ENCODE results near the gene GYG2.
"Not testable (repeated sequence)": the region's sequence is repeated elsewhere in the genome, so short reads cannot be mapped to it uniquely, and the experiment has no call there.

GYG2 gene

GRCh38 chrX:2804106-2804843 lies 24.5 kb upstream of the GYG2 start:
- not testable (repeated sequence) for H3K4me1 ChIP-seq; H3K27ac ChIP-seq; H3K9ac ChIP-seq; H3K79me2 ChIP-seq; H3K9me3 ChIP-seq (ENCODE audit: control insufficient read depth, low read length); H3K27me3 ChIP-seq (ENCODE audit: control insufficient read depth, insufficient read depth, low read length); H3K36me3 ChIP-seq (ENCODE audit: control insufficient read depth, insufficient read depth, low read length); H3K4me2 ChIP-seq (ENCODE audit: low read length); H2AFZ ChIP-seq; H3K4me3 ChIP-seq (ENCODE audit: low read depth, low read length)

- not testable (repeated sequence) for H3K4me1 ChIP-seq; H3K79me2 ChIP-seq; H3K36me3 ChIP-seq (ENCODE audit: control insufficient read depth, insufficient read depth, low read length); H2AFZ ChIP-seq; H3K9me3 ChIP-seq (ENCODE audit: control insufficient read depth, low read length); H3K4me3 ChIP-seq (ENCODE audit: low read depth, low read length); H3K27ac ChIP-seq; H3K9ac ChIP-seq; H3K27me3 ChIP-seq (ENCODE audit: control insufficient read depth, insufficient read depth, low read length); H3K4me2 ChIP-seq (ENCODE audit: low read length)
These were observed 23.9 kb upstream of the GYG2 start for GRCh38 chrX:2804858-2805257.

GRCh38 chrX:2811271-2811670 lies 17.5 kb upstream of the GYG2 start:
- H3K9ac ChIP-seq = no peak overlapping the region
- no peak overlapping the region for H3K4me3 ChIP-seq (ENCODE audit: low read depth, low read length)
- no peak overlapping the region for H3K27ac ChIP-seq
- H3K36me3 ChIP-seq (ENCODE audit: control insufficient read depth, insufficient read depth, low read length) = no peaks in the 10 kb centered on the region
- H3K79me2 ChIP-seq = no peaks in the 10 kb centered on the region
- no peaks in the 10 kb centered on the region for H3K27me3 ChIP-seq (ENCODE audit: control insufficient read depth, insufficient read depth, low read length)
- H2AFZ ChIP-seq = no peak overlapping the region
- no peaks in the 10 kb centered on the region for H3K9me3 ChIP-seq (ENCODE audit: control insufficient read depth, low read length)
- TF ChIP-seq CTCF (IDR thresholded peaks at IDR 0.05) = no peak
- no peak overlapping the region for H3K4me2 ChIP-seq (ENCODE audit: low read length)
- no peaks in the 10 kb centered on the region for H3K4me1 ChIP-seq

- not testable (repeated sequence) for H3K4me3 ChIP-seq (ENCODE audit: low read depth, low read length); H3K9me3 ChIP-seq (ENCODE audit: control insufficient read depth, low read length); H3K79me2 ChIP-seq; H3K27me3 ChIP-seq (ENCODE audit: control insufficient read depth, insufficient read depth, low read length); H3K4me1 ChIP-seq; H3K9ac ChIP-seq; H3K27ac ChIP-seq; H3K36me3 ChIP-seq (ENCODE audit: control insufficient read depth, insufficient read depth, low read length)
- H3K4me2 ChIP-seq (ENCODE audit: low read length) = peak overlapping the region; percentile 47
- peak overlapping the region; percentile 33 for H2AFZ ChIP-seq
- peak; percentile 30 for TF ChIP-seq CTCF (IDR thresholded peaks at IDR 0.05)
These were observed 16.4 kb upstream of the GYG2 start for GRCh38 chrX:2812161-2812907.

GRCh38 chrX:2817036-2817435 lies 11.7 kb upstream of the GYG2 start:
- no peaks in the 10 kb centered on the region for H3K4me1 ChIP-seq
- no peaks in the 10 kb centered on the region for H3K79me2 ChIP-seq
- no peak overlapping the region for H3K4me3 ChIP-seq (ENCODE audit: low read depth, low read length)
- H3K4me2 ChIP-seq (ENCODE audit: low read length) = no peak overlapping the region
- H2AFZ ChIP-seq = no peak overlapping the region
- no peak overlapping the region for H3K9ac ChIP-seq
- no peak overlapping the region for H3K27ac ChIP-seq
- no peaks in the 10 kb centered on the region for H3K27me3 ChIP-seq (ENCODE audit: control insufficient read depth, insufficient read depth, low read length)
- H3K9me3 ChIP-seq (ENCODE audit: control insufficient read depth, low read length) = no peaks in the 10 kb centered on the region
- H3K36me3 ChIP-seq (ENCODE audit: control insufficient read depth, insufficient read depth, low read length) = no peaks in the 10 kb centered on the region
- no peak for TF ChIP-seq CTCF (IDR thresholded peaks at IDR 0.05)
